ENCODE results near the gene ASCL2.

The ASCL2 gene, protein sequence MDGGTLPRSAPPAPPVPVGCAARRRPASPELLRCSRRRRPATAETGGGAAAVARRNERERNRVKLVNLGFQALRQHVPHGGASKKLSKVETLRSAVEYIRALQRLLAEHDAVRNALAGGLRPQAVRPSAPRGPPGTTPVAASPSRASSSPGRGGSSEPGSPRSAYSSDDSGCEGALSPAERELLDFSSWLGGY

DNA sequence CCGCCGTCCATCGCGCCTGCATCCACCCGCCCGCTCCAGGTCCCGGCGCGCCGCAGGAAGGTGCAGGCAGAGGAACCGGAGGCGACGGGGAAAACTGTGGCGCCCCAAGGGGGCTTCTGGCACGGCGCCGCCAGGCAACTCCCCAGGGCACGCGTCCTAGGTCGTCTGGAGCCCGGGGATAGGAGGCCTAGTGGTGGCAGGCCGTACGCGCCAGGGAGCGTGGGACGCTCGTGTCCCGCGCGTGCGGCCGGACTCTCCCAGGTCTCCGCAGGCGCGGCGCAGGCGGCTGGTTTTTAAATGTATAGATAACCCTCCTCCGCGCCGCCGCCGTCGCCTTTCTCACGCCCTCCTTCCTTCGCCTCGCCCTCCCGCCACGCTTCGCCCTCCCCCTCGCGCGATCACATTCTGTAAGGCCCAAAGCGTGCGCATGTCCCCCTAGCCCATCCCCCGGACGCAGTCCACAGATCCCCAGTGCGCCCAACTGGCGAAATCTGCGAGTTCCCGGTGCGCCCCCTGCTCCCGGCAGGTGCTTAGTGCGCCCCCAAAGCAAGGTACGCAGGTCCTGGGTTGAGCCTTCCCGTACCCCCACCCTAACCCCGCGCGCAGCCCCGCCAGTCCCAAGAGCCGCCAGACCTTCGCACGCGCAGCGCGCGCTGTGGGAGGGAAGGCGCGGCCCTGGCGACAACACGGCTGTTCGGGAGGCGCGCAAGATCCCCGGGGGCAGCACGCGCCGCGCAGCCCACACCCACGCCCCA lies at the start of gene ASCL2:
TSS of gene ASCL2 (minus strand) at position 267 of the 755 bp plus-strand sequence. CDS start at position 11, 256 bp downstream.
- DNase-seq (ENCODE audit: low read depth in 2 of 2), result no peak

DNA sequence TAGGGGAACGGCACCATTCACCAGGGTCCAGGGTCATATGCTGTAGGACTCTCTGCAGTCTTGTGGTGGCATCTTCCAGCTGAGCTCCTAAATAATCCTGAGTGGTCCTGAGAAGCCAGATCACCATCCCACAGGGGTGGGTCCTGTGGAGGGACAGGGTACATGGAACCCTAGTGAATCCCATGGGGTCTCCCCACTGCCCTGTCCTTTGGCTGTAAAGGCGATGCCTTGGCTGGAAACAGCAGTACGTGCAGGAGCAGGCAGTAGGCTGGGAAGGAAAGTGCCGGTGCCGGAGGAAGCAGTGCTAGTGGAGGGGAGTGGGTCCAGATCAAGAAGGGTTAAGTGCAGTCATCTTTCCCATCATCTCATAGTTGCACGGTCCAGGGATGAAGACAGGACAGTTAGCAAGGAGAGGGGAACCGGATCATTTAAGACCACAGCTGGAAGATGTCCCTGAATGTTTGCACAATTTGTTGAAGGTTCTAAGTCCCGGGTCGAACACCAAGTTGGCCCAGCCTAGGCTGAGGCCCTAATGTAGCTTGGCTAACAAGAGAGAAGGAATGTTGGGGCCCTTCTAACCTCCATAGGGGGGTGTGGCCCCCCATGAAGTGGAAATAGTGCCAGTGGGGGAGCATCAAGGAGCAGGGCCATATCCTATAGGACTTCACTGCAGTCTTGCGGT lies 49.5 kb upstream of the ASCL2 start:
- DNase-seq (ENCODE audit: low read depth in 2 of 2), result no peak

DNA sequence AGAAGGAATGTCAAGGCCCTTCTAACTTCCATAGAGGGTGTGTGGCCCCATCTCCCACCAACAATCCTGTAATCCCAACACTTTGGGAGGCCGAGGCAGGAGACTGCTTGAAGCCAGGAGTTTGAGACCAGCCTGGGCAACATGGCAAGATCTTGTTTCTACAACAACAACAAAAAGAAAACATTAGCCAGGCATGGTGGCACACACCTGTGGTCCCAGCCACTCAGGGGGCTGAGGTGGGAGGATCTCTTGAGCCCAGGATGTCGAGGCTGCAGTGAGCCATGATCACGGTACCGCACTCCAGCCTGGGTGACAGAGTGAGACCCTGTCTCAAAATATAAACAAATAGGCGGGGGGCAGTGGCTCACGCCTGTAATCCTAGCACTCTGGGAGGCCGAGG lies 48.3 kb upstream of the ASCL2 start:
- no peak for DNase-seq (ENCODE audit: low read depth in 2 of 2)

DNA sequence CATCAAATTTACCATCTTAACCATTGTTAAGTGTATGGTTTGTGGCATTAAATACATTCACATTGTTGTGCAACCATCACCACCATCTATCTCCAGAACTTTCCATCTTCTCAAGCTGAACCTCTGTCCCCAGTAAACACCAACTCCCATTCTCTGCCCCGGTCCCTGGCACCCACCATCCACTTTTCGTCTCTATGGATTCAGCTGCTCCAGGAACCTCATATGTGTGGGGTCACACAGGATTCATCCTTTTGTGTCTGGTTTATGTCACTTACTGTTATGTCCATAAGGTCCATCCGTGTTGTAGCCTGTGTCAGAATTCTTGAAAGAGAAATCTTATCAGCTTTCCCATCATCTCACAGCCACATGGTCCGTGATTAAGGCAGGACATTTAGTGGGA lies 47.7 kb upstream of the ASCL2 start:
- no peak for DNase-seq (ENCODE audit: low read depth in 2 of 2)

DNA sequence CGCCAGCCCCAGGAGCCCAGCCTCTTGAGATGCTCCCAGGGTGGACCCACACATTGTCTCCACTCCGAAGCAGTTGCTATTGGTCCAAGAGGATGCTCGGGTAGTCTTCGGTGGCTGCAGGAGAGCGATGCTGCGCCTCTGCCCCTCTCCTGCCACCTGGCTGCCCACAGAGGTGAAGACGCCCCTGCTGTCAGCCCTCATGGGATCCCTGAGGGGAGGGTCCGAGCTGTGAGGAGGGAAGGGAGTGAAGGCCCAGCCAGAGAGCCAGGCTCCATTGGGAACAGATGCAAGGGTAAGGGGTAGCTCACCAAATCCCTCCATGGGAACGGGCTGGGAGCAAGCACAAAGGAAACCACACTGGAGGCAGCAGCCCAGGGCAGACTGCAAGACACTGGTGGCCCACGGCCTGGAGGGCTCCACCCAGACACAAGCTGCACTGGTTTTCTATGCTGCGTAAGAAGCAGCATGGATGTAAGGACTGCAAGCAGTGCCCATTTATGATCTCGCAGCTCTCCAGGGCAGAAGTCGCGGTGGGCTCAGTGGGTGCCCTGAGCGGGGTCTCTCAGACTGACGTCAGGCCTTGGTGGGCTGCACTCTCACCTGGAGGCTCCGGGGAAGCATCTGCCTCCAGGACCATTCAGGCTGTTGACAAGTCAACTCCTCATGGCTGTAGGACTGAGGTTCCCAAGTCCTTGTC lies 47.1 kb upstream of the ASCL2 start:
- DNase-seq (ENCODE audit: low read depth in 2 of 2), result no peak

DNA sequence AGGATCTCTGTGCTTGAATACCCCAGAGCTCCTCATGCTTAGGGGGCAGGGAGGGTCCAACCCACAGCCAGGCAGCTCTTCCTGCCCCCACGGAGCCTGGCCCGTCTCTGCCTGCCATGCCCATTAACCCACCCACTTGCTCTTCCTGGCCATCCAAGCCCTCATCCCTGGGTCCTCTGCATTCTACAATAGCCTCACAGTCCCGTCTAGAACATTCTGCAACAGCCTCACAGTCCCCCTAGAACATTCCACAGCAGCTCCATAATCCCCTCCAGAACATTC lies 46.5 kb upstream of the ASCL2 start:
- no peak for DNase-seq (ENCODE audit: low read depth in 2 of 2)

DNA sequence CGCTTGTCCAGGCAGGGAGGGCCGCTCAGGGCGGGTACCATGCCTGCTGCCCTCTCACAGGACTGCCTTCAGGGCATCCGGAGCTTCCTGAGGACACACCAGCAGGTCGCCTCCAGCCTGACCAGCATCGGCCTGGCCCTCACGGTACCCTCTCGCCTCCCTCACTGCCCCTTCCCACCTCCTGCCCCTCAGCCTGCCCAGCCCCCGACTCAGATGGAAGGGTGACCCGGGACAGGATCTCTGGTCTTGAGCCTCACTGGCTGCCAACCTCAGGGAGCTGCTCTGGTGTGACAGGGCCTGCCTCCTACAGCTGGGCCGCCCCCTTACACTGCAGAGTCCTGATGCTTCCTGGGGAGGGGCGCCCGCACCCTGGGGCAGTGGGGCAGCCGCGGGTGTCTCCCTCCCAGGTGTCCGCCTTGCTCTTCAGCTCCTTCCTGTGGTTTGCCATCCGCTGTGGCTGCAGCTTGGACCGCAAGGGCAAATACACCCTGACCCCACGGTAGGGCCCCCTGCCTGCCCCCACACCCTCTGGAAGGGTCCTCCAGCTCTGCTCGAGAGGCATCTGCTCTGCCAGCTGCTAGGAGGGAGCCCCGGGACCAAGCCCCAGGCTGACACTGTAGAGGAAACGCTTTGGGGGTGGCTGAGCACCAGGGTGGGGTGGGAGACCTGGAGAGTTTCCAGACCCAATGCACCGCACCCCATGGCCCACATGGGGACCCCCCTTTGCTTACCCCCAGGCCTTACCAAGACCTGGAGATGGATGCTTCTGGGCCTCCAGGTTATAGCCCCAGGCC lies 46.0 kb upstream of the ASCL2 start:
- no peak for DNase-seq (ENCODE audit: low read depth in 2 of 2)

DNA sequence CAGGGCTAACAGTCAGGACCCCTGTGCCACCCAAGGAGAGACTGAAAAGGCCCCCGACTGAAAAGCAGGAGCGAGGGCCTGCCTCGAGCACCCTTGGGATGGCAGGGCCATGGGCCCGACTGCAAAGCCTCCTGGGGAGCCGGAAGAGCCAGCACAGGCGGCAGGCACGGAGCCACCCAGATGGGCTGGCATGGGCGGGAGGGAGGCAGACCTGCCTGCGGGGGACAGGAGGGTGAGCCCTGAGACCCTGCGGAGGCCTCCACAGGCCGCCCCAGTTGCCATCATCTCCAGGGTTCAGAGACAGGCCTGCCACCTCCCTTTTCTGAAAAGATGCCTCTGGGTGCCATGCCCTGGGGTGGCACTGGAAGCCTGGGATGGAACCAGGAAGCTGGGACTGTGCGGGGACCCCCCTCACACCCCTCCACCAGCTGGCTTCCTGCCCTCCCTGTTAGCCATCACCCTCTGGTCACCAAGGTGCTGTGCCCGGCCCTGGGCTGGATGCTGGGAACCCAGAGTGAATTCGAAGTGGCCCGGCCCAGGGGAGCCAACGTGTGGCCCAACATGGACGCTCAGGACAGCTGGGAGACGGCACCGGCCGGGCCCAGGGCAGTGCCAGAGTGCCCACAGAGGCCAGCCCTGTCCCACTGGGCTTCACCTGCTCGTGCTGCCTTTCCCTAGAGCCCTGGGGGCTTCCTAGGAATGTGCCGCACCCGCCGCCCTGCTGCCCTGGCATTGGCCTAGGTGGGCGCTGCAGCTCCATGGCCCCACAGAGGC lies 45.2 kb upstream of the ASCL2 start:
- no peak for DNase-seq (ENCODE audit: low read depth in 2 of 2)

DNA sequence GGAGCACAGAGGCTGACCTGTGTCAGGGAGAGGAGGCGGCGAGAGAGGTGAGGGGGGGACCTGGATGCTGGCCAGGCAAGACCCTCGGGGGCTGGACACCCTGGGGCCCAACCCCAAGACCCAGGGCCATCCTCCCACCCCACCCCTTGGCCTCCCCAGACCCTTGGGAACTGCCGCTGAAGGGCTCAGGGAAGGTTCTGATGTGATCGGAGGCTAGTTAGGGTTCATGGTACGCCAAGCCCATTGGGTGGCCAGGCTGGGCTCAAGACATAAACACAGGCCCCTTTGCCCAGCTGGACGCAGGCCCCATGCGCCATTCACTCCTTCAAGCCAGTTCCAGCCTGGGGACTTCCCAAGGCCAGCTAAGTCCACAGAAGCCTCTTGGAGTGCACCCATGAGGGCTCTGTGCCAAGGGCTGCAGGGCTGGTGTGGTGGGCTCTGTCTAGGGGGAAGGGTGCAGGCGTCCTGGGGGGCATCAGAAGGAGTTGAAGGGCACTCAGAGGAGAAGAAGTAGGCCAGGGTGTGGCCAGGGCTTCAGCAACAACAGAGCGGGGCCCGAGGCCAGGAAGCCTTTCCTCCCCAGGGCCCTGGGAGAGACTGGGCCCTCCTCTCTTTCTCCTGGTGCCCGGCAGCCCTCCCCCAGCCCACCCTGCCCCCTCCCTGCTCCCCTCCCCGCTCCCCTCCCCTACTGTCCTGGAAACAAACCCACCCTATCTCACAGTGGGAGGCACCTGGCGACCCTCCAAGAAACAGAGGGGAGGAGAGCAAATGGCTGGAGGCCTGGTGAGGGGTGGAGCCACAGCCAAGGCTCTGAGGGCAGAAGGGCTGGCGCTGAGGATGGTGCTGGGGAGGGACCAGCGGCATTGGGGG lies 44.4 kb upstream of the ASCL2 start:
- no peak for DNase-seq (ENCODE audit: low read depth in 2 of 2)

DNA sequence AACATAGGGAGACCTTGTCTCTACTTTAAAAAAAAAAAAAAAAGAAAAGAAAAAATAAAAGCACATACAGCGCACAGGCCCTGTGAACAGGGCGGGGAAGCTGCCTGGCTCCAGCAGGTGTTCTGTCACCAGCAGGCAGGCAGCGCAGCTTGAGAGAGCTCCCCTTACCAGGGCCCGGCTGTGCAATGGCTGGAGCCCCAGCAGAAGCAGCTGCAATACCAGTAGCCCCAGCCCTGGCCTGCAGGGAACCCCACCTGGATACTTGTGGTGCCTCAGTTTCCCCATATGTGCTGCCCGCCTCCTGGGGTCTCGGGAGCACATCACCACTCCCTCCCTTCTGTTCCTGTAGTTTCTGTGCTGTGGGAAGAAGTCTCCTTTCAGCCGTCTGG lies 43.7 kb upstream of the ASCL2 start:
- no peak for DNase-seq (ENCODE audit: low read depth in 2 of 2)

DNA sequence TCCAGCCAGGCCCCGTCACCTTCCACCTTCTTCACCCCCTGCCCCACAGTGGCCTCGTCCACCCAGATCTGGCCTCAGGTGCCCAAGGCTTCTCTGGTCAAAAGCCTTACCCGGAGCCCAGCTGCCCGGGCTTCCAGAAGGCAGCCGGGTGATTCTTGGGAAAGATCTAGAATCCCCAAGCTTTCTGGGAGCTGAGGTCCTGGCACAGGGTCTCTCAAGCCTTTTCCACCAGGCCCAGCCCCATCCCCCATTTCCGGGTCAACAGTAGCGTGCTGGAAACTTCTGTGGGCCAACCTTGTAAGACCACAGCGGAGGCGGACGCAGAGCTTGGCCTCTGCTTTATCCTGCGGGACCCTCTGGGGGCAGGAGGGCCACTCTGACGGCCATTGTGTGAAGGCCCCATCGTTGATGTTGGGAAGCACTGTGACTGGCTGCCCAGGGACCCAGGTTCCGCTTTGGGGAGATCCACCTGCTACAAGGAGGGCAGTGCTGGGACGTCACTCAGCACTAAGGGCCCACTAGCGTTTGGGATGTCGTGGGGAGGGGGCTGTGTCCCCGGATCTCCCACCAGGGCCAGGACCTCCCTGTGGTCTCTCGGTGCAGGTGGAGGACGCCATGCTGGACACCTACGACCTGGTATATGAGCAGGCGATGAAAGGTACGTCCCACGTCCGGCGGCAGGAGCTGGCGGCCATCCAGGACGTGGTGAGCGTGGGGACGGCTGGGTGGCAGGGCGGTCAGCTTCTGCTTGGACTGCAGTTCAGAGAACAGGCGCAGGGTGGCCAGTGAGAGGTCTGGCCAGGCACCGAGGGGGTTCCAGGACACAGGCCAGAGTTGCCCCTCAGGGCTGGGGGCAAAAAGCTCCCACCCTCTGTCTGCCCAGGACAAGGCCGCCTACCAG lies 42.9 kb upstream of the ASCL2 start:
- no peak for DNase-seq (ENCODE audit: low read depth in 2 of 2)

DNA sequence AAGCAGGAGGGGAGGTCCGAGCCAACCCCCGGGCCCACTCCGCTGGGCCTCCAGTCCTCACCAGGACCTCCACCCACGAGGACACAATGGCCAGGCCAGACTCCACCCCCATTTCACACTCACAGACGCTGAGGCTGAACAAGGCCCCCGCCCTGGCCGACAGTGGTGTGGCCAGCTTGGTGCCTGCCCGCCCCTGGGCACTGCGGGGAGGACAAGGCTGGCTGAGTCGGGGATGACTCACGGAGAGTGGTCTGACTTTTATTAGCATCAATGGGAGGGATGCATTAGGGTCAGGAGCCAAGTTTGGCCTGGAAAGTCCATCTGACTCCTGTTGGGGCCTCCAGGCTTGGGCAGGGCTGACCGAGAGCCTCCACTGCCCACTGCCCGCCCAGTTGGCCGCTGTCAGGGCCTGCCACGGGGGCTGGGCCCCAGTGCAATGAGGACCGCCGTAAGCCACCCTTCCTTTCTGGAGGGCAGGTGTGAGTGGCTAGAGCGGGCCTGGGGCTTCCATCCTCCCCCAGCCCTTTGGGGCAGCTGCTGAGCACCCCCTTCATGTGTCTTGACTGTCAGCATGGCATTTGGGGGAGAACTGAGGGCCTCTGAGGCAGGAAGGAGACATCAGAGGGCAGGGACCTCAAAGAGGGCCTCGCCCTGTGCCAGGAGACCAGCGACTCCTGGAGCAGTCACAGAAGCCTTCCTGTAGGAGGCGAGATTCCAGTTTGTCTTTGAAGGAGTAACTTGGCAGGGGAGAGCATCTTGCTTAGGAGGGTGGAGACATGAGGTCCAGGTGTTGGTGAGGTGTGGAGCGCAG lies 42.0 kb upstream of the ASCL2 start:
- DNase-seq (ENCODE audit: low read depth in 2 of 2), result no peak

DNA sequence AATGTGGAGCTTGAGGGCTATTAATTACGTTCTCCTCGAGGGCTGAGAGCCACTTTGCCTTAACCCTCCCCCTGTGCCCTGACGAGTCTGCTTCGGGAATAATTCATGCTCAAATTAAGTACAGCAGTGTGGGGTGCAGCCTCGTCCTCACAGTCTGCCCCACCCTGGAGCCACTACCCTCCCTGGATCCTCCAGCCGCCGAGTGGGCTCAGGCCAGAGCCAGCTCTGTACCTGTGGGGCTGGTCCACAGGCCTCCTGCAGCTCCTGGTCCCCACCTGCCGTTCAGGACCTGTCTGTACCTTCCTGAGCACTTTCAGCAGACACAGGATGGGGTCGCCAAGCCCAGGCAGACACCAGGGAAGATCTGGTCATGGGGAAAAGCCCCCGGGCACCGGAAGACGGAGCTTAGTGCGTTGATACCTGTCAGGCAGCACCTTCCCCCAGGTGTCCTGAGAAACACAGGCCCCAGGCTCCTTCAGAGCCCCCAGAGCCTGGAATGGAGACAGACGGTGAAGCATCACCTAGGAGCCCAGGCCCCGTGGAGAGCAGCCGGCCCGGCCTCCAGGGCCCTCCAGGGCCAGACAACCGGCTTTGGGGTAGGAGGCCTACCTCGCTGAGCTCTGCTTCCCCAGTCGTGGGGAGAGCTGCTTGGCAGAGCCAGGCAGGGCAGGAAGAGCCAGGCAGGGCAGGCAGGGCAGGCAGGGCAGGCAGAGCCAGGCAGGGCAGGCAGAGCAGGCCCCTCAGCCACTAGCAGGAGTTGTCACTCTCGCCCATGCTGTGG lies 41.2 kb upstream of the ASCL2 start:
- DNase-seq (ENCODE audit: low read depth in 2 of 2), result no peak

DNA sequence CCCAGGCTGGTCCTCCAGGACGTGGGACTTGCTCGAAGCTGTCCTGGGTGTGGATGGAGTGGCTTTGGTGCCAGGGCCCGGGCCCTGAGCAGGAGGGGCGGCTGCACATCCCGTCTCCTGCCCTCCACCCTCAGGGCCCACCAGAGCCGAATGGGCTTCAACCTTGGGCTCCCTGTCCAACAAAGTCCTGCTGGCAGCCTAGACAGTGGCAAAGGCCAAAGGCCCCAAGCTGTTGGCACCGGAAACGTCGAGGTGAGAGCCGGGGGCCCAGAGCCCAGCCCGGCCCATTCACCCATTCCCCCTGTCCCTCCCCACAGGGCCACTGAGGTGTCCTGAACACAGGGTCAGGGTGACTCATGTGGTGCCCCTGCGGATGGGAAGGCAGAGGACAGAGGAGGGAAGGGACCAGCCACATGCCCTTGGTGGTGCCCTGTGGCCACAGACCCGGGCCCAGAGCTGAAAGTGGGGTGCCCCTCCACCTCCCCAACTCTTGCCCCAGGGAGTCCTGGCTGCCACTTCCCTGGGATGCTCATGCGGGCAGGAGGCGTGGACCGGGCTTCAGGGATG lies 40.5 kb upstream of the ASCL2 start:
- no peak for DNase-seq (ENCODE audit: low read depth in 2 of 2)

DNA sequence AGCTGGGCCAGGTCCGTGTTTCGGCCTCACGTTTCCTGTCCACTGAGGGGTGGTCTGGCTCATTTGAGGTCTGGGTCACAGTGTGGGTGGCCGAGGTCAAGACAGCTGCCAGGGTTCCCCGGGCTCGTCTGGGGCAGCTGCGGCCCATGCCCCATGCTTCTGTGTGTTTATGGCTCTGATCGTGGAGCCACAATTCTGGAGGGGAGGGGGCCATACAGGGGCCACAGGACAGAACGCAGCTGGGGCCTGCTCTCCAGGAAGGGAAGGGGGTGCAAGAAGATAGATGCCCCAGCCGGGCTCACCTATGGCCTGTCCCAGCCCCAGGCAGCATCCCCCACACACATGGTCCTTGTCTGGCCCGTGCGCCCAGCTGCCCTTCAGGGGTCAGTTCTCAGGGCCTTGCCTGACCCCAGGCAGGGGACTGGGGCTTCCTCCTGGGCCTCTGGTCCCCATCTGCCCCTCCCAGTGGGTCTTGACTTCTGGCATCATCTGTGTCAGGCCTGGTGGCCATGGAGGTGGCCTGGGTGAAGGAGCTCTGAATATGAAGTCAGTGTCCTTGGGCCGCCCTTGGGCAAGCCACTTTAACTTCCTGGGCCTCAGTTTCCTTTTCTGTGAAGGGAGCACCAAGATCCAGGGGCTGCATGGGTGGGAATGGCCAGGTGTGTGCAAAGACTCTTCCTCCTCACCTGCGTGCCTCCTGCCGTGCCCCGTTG lies 39.8 kb upstream of the ASCL2 start:
- no peak for DNase-seq (ENCODE audit: low read depth in 2 of 2)

DNA sequence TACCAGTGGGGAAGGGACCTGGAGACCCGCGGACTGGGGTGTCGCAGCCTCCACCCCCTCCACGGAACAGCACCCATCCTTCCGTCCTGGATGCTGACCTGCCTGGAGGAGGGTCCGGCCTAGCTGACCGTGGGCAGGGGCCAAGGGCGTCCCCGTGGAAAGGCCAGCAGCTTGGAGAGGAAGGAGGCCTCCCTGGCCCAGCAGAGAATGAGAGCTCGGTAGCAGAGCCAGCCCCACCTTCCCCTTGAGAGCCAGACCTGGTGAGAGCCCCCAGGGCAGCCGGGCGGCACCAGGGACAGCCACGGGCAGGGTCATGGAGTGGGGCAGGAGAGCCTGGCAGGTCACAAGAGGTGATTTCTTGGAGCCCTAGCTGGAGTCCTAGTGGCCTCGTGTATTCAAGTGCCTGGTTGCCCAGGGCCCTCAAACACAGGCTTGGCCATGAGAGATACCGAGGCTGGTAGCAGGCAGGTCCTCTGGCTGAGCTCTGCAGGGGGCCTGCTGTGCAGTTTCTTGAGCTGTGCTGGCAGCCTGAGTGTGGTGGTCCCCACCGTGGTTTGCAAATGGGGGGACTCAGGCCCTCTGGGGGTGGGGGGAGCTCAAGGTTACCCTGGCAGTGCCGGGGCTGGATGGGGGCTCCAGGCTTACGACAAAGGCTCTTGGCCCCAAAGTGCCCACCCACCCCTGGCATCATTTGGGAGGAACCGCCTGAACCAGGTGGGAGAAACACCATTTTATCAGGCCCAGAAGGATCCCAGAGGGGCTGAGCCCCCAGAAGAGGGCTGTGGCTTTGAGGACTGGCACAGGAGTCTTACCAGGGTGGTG lies 39.1 kb upstream of the ASCL2 start:
- DNase-seq (ENCODE audit: low read depth in 2 of 2), result no peak

All from activated CD4-positive, alpha-beta T cell treated with anti-CD3 and anti-CD28 coated beads for 24 hours (primary cell).